HG02571 (cell line): ENCODE measurements around the gene DNMT1.
"Not testable (repeated sequence)": the region's sequence is repeated elsewhere in the genome, so short reads cannot be mapped to it uniquely, and the experiment has no call there.

Source experiments
- ATAC-seq: cut with Tn5 transposase; IDR thresholded peaks from one replicate; pipeline ENCODE4 v1.9.1; 2021; ENCODE audit warnings: mild to moderate bottlenecking, moderate library complexity; ENCODE audit not compliant: unreplicated experiment

The DNMT1 gene

DNA sequence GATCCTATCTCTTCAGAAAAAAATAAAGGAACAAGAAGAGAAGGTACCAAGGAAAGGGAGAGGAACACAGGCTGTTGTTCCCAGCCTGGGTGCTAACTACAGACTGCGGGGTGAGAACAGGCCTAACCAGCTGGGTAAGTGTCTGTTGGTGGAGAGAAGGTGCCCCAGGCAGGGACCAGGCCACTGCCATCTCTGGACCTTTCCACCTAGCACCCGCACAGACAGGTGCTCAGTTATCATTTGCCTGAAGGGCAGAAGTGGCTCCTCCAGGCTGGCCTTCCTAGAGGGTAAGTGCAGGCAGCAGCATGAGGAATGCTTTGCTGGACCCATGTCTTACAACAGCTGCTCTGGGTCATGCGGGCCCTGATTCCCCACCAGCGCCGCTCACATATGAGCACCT lies 10.1 kb downstream of the DNMT1 start:
- no peak for ATAC-seq

DNA sequence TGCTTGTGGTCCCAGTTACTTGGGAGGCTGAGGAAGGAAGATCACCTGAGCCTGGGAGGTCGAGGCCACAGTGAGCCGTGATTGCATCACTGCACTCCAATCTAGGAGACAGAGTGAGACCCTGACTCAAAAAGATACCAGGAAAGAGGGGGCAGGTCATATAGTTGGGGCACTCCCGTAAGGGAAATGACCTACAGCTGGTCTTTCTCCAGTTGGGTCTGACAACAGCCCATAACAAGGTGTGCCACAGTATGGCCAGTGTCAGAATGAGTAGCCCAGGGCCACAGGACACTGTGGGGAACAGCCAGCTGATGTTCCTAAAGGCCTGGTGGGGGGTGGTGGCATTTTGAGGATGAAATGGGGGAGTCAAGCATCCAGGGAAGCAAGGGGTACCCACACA lies 10.8 kb downstream of the DNMT1 start:
- ATAC-seq = no peak

DNA sequence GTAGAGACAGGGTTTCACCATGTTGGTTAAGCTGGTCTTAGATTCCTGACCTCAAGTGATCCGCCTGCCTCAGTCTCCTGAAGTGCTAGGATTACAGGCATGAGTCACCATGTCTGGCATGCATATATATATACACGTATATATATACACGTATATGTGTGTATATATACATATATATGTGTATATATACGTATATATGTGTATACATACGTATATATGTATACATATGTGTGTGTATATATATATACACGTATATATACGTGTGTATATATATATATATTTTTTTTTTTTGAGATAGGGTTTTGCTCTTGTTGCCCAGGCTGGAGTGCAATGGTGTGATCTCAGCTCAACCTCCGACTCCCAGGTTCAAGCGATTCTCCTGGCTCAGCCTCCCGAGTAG lies 11.9 kb downstream of the DNMT1 start:
- ATAC-seq = no peak

DNA sequence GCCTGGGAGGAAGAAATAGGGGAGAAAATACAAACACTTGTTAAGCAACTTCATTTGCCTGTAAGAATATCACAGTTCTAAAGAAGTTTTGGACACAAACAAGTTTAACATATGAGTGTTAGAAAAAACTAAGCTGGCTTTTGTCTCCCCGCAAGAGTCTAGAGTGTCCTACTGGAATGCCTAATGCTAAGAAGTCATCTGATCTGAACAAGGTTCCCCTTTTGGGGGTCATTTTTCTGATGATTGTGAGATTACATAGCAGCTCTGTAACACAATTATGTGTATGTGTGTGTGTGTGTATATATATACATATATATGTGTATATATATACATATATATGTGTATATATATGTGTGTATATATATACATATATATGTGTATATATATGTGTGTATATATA lies 12.7 kb downstream of the DNMT1 start:
- ATAC-seq = no peak

DNA sequence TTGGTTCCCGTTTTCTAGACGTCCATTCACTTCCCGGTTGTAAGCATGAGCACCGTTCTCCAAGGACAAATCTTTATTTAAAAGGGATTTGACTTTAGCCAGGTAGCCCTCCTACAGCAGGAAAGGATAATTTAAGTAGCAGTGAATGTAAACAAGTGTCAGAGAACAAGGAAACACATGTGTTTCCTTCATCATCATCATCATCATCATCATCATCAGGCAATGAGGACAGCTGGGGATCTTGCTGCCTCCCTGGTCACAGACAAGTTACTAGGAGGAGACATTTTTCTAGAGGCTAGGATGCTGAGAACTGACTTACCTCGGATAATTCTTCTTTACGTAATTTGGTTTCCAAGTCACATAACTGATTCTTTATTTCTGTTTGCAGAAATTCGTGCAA lies 14.3 kb downstream of the DNMT1 start:
- ATAC-seq = no peak

DNA sequence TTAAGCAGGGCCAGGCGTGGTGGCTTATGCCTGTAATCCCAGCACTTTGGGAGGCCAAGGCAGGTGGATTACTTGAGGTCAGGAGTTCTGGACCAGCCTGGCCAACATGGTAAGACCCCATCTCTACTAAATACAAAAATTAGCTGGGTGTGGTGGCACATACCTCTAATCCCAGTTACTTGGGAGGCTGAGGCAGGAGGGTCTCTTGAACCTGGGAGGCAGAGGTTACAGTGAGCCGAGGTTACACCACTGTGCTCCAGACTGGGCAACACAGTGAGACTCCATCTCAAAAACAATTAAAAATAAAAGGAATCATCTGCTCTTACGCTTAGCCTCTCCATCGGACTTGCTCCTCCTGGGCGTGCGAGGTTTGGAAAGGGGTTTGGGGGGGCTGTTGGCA lies 14.7 kb downstream of the DNMT1 start:
- not testable (repeated sequence) for ATAC-seq

DNA sequence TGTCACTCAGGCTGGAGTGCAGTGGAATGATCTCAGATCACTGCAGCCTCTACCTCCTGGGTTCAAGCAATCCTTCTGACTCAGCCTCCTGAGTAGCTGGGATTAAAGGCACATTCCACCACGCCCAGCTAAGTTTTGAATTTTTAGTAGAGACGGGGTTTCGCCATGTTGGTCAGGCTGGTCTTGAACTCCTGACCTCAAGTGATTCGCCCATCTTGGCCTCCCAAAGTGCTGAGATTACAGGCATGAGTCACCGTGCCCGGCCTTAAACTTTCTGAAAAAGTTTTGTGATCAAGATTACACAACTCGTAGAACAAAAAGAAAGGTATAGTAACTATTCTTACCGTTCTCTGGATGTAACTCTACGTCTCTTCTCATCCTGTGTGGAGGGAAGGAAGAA lies 21.2 kb downstream of the DNMT1 start:
- no peak for ATAC-seq

DNA sequence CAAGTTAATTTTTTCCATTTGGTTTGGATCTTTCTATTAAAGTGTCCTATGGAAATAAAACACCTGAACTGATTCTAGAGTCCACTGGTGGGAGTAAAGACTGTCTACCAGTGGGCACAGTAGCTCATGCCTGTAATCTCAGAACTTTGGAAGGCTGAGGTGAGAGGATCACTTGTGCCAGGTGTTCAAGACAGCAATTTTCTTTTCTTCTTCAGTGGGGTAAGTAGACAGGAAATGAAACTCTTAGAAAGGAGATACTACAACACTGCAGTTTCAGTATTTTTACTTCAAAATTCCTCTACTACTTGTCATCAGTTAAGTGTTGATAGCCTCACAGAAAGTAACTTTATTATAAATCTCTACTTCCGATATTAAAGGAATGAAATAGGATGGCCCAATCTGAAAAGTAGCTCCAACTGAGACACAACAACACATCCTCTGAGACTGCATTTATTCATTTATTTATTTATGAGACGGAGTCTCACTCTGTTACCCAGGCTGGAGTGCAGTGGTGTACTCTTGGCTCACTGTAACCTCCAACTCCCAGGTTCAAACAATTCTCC lies 26.3 kb downstream of the DNMT1 start:
- ATAC-seq = no peak

DNA sequence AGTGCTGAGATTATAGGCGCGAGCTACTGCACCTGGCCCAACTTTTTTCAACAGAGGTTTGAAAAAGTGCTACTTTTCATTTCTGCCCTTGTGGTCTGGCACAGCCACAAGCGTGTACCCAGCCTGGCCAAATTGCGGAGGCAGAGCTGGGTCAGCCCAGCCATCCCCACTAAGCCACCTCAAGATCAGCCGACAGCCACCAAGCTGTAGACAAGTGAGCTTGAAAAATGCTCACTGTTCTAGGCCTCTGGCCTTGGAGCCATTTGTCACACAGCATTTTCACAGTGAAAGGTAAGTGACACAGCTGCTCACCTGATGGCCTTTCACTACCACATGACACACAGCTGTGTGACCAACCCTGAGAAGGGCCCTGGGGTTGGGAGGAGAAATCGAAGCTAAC lies 27.3 kb downstream of the DNMT1 start:
- no peak for ATAC-seq

DNA sequence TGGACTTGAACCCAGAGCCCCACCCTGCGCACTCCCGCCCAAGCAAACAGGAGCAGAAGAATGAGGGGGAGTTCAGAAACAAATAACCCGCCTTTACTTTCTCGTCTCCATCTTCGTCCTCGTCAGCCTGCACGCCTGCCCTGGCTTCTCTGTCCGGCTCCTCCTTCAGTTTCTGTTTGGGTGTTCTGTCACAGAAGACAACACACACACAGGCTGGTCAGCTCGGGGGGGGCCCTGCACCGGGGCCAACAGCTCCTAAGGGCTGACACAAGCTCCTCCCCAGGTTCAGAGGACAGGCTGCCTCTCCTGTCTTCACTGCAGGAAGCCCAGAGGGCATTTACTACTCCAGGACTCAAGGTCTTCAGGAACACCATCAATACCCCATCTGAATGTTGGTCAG lies 28.3 kb downstream of the DNMT1 start:
- not testable (repeated sequence) for ATAC-seq

DNA sequence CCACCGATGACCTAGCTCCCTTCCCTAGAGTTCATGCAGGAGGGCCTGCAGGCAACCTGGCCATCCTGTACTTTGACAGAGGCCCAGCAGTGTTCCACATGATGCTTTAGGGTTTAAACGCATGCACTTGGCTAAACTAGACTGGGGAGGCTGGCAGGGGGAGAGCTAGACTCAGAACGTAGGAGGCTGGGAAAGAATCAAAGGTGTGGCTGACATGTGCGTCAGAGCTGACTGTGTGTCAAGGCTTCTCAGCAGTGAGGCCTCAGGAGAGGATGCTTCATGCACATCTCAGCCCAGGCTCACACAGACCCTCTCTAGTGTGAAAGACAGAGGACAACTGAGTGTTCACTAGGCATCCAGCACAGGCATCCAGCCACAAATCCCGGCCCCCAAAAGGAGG lies 28.7 kb downstream of the DNMT1 start:
- no peak for ATAC-seq

DNA sequence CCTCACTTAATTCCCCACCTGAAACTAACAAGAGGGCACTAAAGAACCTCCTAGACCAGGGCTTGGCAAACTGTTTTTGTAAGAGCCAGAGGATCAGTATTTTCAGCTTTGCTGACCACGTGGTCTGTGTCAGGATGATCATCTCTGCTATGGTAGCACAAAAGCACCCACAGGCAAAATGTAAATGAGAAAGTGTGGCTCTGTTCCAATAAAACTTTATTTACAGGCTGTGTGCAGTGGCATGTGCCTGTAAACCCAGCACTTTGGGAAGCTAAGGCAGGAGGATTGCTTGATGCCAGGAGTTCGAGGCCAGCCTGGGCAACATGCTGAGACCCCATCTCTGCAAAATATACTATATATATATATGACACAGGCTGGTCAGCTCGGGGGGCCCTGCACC lies 31.2 kb downstream of the DNMT1 start:
- no peak for ATAC-seq

DNA sequence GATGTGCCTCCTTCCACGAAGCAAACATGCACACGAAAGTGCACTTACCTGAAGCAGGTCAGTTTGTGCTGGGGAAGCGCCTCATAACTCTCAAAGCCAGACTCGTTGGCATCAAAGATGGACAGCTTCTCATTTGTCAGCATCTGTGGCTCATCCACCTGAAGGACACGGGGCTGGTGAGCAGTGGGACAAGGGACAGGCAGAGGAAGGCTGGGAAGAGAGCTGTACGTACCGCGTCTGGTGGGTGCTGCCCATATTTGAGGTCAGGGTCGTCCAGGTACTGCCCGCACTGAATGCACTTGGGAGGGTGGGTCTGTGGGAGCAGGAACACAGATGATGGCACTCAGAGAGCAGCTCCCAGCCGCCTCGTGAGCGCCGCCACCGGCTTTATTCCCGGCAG lies 35.1 kb downstream of the DNMT1 start:
- no peak for ATAC-seq

DNA sequence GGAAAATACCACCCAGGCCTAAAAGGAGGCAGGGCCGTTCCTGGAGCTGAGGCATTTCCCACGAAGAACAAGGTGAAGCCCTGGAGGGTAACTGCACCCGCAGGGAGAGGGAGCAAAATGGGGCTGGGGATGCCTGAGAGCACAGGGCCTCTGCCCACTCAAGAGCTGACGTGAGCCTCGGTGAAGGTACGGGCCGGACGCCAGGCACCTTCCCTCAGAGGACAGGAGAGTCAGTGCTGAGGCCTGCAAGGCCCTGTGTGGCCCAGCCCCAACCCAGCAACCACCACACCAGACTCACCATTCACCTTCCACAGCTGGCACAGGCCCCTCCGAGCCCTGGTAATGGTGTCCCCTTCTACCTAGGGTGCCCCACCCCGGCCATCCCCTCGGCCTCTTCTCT lies 36.3 kb downstream of the DNMT1 start:
- no peak for ATAC-seq

DNA sequence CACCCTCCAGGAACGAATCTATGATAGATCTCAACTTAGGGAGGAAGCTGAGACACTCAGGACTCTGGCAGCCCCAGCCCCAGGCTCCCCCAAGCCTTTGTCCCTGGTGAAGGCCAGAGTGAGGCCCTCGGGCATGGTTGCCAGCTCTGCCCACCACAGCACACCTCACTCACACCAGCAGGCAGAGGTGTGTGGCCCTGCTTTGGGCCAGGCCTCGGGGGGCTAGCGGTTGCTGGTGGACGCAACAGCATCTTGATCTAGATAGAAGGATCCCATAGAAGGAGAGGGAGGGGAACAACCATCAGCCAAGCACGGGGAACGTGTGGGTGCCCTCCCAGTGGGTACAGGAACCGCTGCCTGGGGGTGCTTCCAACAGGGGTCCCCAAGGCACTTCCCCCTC lies 36.7 kb downstream of the DNMT1 start:
- no peak for ATAC-seq

DNA sequence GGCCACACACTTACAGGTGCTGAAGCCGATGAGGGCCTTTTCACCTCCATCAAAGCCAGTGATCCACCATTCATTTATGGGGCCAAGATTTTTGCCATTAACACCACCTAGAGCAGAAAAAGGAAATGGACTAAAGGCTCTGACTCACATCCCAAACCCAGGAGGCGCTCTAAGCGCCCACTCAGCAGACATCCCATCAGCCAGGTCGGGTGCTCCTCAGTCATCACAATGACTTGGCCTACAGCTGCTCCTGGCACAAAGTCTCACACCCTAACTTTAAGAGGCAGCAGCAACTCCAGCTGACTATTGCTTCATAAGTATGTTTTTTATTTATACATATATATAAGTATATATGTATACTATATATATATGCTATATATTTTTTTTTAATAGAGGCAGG lies 38.9 kb downstream of the DNMT1 start:
- no peak for ATAC-seq

DNA sequence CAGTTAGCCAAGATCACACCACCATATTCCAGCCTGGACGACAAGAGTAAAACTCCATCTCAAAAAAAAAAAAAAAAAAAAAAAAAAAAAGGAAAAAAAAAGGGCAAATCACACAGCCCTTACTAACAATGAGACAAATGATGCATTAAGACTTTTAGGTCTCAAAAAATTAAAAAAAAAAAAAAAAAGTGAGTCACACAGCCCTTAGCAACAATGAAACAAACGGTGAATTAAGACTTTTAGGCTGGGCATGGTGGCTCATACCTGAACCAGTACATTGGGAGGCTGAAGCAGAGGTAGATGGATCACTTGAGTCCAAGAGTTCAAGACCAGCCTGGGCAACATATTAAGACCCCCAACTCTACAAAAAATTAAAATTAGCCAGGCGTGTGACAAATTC lies 42.7 kb downstream of the DNMT1 start:
- ATAC-seq = no peak

DNA sequence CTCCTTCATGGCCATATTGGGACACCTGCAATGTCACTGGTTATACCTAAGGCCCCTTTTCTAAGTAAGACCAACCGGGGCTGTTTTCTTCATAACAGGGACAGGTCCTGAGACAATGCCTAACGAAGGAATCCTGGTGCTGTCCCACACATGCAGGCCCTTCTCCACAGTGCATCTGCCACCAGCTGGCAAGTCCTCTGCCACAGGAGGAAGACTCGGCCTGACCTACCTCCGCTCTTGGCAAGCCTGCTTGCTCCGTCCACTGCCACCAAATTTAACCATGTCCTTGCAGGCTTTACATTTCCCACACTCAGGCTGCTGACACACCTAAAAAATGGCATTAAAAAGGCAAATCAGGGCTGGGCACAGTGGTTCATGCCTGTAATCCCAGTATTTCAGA lies 43.2 kb downstream of the DNMT1 start:
- no peak for ATAC-seq

DNA sequence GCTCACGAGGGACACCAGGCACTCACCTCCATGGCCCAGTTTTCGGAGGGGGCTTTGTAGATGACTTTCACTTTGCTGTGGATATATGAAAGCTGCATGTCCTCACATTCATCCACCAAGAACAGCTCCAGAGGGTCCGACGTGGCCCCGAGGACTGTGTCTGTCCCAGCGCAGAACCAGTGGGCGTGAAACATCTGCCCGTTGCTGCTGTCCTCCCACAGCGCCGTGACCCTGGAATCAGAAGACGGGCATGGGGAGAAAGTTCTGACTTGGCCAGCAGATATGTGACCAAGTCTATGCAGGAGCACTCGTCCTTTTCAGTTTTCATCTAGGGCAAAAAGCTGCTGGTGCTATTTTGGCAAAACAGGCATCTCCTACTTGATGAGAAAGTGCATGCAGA lies 45.3 kb downstream of the DNMT1 start:
- no peak for ATAC-seq

DNA sequence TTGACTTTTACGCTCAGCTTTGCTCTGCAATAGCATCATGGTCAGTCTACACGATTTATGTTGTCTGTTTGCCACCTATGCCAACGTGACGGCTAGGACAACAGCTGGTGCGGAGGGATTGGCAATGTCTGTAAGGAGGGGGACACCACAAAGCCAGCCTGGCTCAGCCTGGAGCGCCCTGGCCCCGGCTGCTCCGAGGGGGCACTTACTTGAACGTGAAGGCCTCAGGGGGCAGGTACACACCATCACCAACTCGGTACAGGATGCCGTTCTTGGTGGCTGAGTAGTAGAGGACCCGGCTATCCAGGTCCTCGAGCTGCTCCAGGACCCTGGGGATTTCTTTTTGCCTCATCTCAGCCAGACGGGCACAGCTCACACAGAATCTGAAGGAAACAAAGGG lies 48.6 kb downstream of the DNMT1 start:
- ATAC-seq = no peak

DNA sequence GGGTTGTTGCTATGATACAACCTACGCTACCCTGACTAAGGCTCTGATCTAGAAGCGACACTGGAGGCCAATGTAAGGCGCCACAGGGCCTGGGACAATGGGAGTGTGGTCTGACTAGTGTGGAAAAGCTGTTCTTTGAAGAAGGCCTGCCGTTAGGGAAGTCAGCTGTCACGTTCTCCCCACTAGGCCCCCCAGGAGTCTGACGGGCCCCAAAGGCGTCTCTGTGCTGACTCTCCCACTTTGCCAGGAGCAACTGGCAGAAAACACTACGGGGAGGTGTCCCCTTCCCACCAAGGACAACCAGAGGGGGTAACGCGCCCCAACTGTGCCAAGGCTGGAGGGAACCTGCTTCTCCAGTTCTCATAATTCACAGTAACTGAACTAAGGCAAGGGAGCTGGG lies 49.7 kb downstream of the DNMT1 start:
- no peak for ATAC-seq

DNA sequence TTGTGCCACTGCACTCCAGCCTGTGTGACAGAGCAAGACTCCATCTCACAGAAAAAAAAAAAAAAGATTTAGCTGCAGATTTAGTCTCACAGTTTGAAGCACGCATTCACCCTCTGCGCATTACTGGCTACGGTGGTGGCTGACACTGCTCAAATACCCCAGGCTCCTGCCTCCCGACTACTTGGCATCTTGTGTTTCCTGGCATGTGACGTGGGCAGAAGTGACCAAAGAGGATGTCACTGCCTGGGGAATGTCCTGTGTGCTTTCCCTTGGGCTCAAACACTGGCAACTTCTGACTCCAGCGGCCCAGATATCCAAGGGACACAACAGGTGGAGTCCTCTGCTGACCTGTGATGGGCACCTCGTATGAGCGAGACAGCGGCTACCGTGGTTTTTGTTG lies 50.4 kb downstream of the DNMT1 start:
- no peak for ATAC-seq

DNA sequence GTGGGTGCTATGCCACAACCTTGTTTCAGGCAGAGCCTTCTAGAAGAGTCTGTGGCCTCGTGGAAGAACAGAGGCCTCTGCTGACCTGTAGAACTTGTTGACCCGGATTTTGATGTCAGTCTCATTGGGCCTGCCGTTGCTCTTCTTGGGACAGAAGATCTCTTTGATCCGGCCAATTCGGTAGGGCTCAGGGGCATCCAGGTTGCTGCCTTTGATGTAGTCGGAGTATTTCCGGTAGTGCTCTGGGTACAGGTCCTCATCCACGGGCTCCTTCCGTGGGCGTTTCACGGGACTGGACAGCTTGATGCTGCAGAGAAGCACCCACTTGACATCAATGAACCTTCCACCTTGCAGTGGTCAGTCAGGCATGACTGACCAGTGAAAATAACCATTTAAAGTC lies 51.1 kb downstream of the DNMT1 start:
- ATAC-seq = no peak
